HL-60/S4 (cell line): ENCODE results near the gene S100A13.
"Not testable (repeated sequence)": the region's sequence is repeated elsewhere in the genome, so short reads cannot be mapped to it uniquely, and the experiment has no call there.

Experiments used
- in situ Hi-C: fragments of 300-500 bp; cut with MboI; formaldehyde crosslinking; loops from 2 replicates; pipeline ENCODE4 v1.14.3; 2022; ENCODE audit warnings: low sequenced_read_pairs

The S100A13 gene

DNA sequence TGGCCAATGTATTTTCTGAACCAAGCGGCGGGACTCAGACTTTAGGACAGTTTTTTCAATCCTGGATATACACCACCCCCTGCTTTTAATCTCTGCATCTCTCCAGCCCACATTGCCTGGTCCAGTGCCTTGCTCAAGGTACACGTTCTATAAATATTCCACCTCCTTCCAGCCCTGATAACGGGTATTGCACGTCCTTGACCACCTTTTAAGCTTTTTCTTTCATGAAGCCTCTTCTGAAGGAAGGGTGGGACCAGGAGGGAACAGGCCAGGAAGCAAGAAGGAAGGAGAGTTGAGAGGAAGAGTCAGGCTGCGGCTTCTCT is 17.8 kb downstream of the S100A13 start:
- in situ Hi-C loops, result no loop called here

DNA sequence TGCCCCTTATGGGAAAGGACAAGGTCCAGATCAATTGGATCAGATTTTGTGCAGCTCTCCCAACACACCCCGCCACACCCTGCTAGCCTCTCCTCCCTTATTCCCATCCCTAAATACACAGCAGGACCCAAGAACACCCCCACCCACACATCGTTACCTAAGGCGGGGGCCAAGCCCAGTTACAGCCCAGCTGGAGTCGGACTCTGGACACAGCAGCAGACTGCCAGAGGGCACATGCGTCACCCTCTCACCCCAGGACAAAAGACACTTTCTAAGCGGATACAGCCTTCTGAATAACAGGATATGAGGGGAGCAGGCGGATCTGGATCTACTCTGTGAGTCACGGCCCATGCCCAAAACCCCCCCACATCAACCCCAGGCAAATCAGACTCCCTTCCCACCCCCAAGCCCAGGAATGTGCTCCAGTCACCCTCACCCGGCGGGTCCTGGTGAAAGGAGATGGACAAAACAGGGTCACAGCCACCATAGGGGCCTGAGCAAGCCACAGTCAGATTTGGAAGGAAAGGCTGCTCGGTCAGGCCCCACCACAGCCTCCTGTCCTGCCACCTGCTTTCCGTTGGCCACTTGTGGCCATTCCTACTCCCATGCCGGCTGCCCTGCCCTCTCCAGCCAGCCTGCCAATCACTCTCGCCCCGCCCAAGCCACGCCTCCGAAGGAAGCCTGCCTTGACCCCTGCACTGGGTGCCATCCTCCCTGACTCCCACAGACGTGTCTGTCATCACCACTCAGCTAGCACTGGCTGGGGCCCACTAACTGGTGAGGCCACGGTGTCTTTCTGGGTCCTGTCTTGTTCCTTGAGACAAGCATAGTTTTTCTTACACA is 18.3 kb downstream of the S100A13 start:
- in situ Hi-C loops, result no loop called here

DNA sequence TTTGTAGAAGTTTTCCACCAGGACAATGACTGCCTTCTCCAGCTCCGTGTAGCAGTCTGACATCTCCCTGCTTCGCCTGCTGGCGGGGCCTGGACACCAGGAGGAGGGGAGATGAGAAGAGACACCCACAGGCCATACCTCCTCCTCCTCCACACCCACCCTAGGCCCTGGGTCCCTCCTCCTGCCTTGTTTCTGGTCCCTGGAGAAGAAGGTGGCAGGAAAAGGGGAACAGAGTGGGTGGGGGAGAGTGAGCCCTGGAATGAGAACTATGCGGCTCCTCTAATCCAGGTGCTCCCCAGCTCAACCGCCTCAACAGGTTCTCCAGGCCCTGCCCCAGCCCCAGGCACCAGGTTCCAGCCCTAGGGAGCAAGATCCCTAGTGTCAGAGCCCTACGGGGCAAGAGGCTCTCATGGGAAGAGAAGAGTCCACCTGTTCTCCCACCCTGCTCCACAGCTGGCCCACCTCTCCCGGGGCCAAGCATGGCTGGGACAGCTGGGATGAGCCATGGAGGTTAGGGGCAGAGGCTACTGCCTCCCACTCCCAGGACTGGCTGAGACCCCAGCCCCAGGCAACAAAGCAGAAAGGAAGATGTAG is 19.1 kb downstream of the S100A13 start:
- in situ Hi-C loops, result no loop called here

DNA sequence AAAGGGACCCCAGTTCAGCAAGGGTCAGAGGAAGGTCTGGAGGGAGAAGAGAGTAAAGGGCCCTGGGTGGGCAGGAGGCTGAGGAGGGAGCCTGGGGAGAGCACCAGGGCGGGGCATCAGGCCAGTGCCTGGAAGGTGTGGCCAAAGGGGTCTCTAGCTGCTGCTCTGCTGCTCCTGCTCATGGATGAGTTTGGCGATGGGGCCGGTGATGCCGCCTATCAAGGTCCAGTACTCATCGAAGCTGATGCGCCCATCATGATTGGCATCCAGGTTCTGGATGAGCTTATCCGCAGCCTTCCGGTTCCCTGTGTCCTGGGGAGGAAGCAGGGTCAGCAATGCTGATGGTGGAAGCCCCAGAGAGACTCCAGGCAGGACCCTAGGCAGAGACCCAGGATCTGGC is 19.9 kb downstream of the S100A13 start:
- in situ Hi-C loops, result no loop called here

DNA sequence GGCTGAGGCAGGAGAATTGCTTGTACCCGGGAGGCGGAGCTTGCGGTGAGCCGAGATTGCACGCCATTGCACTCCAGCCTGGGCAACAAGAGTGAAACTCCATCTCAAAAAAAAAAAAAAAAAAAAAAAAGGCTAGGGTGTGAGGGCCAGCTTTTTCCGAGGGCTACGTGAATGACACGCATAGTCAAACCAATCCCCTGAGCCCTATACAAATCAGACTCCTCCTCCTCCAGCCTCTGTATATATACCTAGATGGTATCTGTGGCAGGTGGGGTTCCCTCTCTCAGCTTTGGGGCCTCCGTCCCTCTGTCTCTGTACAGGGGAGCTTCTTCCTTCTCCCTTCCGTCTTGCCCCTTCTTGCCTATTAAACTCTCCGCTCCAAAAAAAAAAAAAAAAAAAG is 21.1 kb downstream of the S100A13 start:
- in situ Hi-C loops, result no loop called here

DNA sequence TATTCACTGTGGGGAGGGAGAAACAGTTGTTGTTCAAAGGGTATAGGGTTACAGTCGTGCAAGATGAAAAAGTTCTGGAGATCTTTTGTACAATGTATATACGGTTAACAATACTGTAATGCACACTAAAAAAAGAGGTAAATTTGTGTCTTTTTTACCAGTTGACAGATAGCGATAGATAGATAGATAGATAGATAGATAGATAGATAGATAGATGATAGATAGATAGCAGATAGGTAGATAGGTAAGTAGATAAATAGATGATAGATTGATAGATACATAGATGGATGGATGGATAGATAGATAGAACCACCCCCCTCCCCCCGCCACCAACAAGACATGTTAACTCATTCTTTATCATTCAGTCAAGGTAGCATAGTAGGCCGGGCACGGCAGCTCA is 24.6 kb downstream of the S100A13 start:
- in situ Hi-C loops, result no loop called here

DNA sequence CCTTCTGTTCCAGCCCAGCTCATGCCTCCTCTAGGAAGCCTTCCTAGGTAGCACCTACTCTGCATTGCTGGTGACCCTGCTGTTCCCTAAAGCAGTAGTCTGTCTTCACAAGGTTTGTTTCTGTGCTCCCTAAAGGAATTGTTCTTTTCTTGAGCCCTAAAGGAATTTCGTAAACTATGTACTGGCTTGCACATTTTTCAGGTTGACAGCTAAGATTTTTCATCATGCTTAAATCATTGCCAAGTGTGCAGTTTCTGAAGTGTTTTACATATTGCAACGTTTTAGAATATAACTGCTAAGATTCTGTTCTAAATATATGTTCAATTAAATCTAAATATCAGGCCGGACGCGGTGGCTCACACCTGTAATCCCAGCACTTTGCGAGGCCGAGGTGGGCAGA is 27.5 kb downstream of the S100A13 start:
- in situ Hi-C loops, result no loop called here

DNA sequence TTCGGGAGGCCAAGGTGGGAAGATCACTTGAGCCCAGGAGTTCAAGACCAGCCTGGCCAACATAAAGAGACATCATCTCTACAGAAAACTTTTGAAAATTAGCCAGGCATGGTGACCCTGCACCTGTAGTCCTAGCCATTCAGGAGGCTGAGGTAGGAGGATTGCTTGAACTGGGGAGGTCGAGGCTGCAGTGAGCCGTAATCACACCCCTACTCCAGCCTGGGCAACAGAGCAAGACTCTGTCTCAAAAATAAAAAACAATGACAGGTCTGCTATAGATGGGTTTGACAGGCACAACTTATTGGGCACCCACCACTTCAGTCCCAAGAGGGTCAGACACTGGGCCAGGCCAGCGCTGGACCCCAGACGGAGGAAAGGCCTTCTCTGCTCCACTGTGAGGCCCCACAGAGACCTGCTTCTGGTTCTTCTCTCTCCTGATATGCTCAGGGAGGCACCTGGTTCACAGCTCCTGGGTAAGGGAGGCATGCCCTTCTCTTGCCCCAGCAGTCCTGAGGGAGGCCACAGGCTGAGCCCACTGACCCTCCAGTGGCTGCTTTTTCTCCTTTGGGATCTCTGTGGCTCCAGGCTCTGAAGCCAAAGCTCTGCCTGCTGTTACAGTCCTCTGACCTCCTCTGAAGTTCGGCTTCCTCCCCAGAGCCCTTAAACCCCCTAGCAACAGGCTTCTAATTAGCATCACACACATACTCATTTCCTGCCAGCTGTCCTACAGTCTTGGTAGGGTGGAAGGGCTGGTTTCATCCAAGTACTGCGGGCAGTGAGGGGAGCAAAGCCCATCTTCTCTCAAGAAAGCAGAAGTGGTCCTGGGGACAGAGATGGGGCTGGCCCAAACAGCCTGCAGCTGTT is 28.8 kb downstream of the S100A13 start:
- in situ Hi-C loops, result no loop called here

DNA sequence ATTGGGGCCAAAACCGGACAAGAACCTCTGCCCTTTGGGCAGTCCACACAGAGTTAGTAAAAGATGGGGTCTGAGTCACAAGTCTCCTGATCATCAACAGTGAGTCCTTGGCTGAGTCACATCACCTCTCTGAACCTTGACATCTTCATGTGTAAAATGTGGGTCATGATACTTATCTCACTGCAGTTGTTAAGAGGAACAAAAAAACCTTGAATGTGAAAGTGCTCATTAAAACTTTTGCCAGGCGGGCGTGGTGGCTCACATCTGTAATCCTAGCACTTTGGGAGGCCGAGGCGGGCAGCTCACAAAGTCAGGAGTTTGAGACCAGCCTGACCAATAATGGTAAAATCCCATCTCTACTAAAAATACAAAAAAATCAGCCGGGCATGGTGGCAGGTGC is 30.1 kb downstream of the S100A13 start:
- in situ Hi-C loops, result no loop called here

DNA sequence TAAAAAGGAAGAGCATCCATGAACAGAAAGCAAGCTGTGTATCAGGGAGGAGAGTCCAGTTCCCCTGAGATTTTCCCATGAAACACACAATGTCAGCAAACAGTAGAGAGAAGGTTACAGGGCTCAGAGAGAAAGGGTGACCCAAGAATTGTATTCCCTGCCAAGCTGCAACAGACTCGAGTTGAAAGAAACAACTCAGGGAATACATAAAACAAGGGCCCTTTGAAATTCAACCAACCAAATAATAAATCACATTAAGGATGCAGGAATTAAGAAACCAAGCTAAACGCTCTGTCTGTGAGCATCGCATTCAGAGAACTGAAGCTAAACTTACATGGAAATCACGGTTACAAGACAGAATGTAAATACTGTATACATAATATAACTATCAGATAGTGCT is 34.6 kb downstream of the S100A13 start:
- in situ Hi-C loops, result no loop called here

DNA sequence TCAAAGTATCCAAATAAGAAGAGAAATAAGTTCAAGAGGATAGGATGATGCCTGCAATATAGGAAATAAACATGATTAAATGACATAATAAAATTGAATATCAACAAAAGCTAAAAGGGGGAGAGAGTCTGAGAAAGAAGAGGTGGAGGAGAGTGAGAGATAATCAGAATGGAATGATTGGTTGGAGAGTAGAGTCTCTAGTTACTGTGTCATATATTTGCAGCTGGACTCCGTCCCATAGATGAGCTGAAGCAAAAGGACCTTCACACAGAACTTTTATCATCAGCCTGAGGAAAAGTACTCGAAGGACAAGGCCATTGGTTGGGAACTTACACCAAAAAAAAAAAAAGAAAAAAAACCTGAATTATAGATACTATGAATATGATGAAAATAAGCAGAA is 38.8 kb downstream of the S100A13 start:
- in situ Hi-C loops, result no loop called here

DNA sequence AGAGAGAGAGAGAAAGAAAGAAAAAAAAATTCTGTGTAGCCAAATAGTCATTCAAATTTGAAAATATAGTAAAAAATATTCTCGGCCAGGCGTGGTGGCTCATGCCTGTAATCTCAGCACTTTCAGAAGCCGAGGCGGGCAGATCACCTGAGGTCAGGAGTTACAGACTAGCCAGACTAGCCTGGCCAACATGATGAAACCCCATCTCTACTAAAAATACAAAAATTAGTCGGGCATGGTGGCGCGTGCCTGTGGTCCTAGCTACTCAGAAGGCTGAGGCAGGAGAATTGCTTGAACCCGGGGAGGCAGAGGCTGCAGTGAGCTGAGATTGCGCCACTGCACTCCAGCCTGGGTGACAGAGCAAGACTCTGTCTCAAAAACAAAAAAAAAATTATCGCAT is 39.3 kb downstream of the S100A13 start:
- in situ Hi-C loops, result not testable (repeated sequence)

DNA sequence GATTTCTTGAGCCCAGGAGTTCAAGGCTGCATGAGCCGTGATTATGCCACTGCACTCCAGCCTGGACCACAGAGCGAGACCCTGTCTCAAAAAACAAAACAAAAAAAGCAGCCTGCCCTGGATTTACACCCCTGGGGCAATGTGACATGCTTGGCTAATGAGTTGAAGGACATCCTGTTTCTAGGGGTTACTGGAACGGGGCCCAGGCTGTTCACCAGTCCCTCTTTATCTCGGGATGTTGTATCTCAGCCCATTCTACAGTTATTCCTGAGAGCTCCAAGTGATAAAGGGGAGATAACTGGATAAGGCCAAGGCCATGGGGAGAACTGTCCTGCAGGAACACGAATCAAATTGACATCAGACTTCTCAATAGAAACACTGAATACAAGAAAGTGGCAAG is 40.0 kb downstream of the S100A13 start:
- in situ Hi-C loops, result no loop called here

DNA sequence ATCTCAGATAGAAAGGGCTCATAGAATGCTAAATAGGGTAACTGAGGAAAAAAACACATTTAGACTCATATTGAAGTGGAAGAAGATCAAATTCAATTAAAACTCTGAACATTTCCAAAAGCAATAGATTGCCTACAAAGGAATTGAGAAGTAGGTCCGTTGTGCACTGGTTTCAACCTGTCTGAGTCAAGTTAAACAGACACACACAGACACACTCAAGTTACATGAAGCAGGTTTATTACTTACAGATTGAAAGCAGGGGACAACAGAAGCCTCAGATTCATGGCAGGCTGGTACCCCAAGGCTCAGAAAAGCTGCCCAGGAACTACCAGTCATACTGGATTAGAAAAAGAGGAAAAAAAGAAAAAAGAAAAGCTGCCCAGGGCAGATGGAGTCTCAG is 41.0 kb downstream of the S100A13 start:
- in situ Hi-C loops, result no loop called here

DNA sequence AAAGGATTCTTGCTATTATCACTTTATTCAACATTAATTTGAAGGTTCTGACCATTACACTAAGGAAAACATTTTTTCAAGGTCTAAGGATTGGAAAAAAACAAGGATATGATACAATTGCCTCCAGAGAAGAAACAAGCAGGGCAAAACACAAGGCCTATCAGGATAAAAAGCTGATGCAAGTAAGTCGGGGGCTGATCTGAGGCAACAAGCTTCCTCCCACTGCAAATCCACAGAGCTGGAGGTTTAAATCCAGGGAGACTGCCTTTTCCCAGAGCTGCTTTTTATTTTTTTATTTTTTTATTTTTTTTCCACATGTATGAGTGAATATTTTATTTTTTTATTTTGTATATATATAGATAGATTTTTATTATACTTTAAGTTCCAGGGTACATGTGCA is 42.3 kb downstream of the S100A13 start:
- in situ Hi-C loops, result no loop called here

DNA sequence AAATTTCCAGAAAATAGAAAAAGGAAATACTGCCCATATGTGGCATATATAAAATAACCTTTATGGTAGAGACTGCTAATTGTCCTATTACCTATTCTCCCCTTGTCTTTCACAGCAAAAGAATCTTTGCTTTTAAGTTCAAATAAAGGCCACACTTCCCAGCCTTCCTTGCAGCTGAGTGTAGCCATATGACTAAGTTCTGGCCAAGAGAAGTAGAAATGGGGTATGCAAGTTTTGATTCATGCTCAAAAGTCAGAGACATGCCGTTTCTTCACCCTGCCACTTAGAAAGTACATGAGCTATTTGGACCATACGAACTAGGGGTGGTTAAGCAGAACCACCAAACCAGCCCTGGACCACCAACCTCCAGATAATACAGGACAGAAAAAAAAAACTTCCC is 43.3 kb downstream of the S100A13 start:
- in situ Hi-C loops, result no loop called here

DNA sequence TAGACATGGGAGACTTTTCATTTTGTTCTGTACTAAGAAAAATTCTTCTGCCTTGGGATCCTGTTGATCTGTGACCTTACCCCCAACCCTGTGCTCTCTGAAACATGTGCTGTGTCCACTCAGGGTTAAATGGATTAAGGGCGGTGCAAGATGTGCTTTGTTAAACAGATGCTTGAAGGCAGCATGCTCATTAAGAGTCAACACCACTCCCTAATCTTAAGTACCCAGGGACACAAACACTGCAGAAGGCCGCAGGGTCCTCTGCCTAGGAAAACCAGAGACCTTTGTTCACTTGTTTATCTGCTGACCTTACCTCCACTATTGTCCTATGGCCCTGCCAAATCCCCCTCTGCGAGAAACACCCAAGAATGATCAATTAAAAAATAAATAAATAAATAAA is 43.8 kb downstream of the S100A13 start:
- in situ Hi-C loops, result not testable (repeated sequence)

DNA sequence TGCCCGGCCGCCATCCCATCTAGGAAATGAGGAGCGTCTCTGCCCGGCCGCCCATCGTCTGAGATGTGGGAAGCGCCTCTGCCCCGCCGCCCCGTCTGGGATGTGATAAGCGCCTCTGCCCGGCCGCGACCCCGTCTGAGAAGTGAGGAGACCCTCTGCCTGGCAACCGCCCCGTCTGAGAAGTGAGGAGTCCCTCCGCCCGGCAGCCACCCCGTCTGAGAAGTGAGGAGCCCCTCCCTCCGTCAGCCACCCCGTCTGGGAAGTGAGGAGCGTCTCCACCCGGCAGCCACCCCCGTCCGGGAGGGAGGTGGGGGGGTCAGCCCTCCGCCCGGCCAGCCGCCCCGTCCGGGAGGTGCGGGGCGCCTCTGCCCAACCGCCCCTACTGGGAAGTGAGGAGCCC is 44.5 kb downstream of the S100A13 start:
- in situ Hi-C loops, result not testable (repeated sequence)

DNA sequence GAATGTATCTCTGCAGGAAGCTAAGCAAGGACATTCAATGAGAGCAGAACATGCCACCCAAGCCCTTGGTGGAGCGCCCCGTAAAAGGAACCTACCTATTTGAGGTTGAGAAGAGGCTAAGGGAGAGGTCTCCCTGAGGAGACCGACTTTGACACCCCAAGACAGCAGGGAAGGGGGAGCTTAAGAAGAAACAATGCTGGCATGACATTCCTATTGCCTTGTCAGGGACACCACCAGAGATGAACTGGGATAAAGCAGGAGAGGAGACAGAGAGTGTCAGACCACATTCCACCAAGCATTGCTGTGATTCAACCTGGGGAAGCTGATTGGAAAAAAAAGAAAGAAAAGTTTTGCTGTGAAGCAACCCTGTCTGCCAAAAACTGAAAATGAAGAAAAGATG is 48.4 kb downstream of the S100A13 start:
- in situ Hi-C loops, result loop anchor here (10.0 kb wide), 1 partner anchor 46 kb away; the partner anchor contains the start of genes S100A1 and S100A13

DNA sequence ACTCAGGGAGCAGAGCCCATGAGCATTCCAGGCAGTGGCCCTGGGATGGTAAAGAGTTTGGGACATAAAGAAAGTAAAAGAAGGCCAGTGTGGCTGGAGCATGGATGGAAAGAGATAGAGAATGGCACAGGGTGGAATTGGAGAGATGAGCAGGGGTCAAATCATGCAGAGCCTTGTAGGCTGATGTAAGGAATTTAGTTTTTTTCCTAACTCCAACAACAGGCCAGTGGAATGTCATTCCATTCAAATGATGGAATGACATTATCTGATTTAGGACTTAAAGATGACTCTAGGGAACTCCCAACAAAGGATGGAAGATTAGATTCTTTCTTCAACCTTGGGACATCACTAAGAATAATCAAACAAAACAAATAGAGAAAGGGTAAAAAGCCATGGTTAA is 48.8 kb downstream of the S100A13 start:
- in situ Hi-C loops, result loop anchor here (10.0 kb wide), 1 partner anchor 46 kb away; the partner anchor contains the start of genes S100A1 and S100A13

DNA sequence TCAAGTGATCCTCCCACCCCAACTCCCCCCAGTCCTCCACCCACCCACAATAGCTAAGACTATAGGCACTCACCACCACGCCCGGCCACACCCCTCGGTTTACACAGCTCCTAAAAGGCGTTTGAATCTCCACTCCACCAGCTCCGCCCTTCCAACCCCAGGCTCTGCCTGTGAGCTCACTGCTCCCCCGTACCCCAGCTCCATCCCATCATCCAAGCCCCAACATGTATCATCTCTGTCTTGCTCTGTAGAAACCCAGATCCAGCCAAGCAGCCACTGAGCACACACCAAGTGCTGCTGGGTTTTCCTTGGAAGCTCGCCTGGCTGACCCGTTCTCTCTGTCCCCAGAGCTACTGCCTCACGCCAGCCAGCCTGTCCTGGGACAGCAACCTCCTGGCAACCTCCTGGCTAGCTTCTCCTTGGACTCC is 49.7 kb downstream of the S100A13 start:
- in situ Hi-C loops, result loop anchor here (10.0 kb wide), 1 partner anchor 47 kb away; the partner anchor contains the start of genes S100A1 and S100A13
